KOPT-K1 (cell line): ENCODE data around the gene BMF.

Source experiments
- H3K27ac ChIP-seq: fragments of 200-600 bp; sonication (generic); 2 replicates; pipeline ENCODE4 v1.5.1; 2016; ENCODE audit warnings: antibody characterized with exemption, mild to moderate bottlenecking, low read depth, low read length; ENCODE audit not compliant: poor library complexity, severe bottlenecking
- H3K36me3 ChIP-seq: fragments of 200-600 bp; sonication (generic); 2 replicates; pipeline ENCODE4 v1.5.1; 2017; ENCODE audit warnings: antibody characterized with exemption, mild to moderate bottlenecking, low read length, moderate library complexity; ENCODE audit not compliant: insufficient read depth
- H3K9me3 ChIP-seq: fragments of 200-600 bp; sonication (generic); 2 replicates; pipeline ENCODE4 v1.5.1; 2017; ENCODE audit warnings: antibody characterized with exemption, low read length, mild to moderate bottlenecking; ENCODE audit not compliant: insufficient read depth, poor library complexity, severe bottlenecking

Gene BMF

DNA sequence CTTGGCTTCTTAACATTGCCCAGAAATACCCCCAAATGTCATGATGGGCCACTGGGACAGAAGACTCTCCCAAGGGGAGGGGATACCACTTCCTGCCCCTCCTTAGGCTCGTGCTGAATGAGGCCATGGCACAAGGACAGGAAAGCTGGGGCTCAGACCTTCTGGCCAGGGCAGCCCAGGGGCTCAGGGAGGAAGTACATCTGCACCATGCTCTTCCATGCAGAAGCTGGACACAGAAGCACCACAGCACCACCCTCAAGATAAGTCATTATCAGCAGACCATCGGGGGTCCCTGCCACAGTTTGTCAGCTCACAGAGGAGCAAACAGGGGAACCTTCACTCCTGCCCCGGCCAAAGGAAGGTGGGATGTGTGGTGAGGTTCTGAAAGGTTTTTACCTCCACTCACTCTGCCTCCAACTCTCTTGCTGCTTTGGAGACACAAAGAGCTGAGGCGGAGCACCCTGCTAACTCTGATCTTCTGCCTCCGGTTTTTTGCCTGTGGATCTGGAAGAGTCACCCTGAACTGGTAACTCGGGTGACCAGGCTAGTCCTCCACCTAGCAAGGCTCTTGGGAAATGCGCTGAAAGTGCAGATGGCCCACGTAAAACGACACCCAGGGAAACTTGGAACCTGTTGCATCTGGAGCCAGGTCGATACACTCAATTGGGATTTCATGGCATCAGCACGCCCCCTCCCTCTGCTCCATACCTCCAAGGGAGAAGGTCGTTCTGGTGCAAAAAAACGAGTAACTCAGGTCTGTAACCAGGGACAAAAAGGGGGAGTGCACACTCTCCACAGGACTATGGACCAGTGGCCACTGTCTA, 8.3 kb downstream of the BMF start:
- Histone ChIP-seq H3K36me3 (no peaks in the 10 kb centered on the region), H3K9me3 (no peaks in the 10 kb centered on the region), H3K27ac (peak overlapping the region; percentile 54)

GRCh38 chr15:40098489-40099261, 10.0 kb downstream of the BMF start:
- Histone ChIP-seq H3K36me3 (no peaks in the 10 kb centered on the region), H3K27ac (peak overlapping the region; percentile 71), H3K9me3 (no peaks in the 10 kb centered on the region)

GRCh38 chr15:40097968-40098476, 10.7 kb downstream of the BMF start:
- Histone ChIP-seq H3K9me3 (no peaks in the 10 kb centered on the region), H3K36me3 (no peaks in the 10 kb centered on the region), H3K27ac (peak overlapping the region; percentile 71)

DNA sequence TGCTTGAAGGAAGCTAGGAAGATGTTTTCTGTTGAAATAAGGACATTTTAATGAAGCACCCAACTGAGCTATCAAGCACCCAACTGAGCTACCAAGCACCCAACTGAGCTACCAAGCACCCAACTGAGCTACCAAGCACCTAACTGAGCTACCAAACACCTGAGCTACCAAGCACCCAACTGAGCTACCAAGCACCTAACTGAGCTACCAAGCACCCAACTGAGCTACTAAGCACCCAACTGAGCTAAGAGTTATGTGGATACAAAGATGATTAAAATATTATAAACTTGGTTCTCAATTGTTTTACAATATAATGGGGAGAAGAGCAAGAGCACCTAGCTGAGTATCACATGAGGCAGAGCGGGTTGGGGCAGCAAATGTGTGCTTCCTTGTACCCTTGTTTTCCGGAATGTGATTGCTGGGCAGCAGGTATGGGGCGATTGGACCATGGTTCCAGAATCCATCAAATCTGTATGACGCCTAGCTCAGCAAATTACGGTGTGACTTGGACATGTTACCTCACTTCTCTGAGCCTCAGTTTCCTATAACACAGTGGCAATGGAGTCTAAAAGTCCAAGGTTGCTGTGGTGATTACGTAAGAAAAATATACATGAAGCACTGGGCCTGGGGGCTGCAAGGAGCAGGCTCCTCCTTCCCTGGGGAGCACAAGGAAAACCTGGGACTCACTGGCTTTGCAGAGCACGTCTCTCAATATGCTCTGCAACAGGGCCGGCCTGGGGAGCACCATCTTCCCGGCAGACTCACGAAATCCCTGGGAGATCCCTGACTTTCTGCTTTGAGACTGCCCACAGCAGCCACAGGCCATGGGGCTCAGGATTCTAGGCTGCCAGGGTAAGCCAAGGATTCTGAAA, 11.3 kb downstream of the BMF start:
- Histone ChIP-seq H3K27ac (peak overlapping the region; percentile 71), H3K9me3 (no peaks in the 10 kb centered on the region), H3K36me3 (no peaks in the 10 kb centered on the region)

- H3K27ac ChIP-seq, result peak overlapping the region; percentile 8
- no peaks in the 10 kb centered on the region for H3K9me3 ChIP-seq
- H3K36me3 ChIP-seq, result no peaks in the 10 kb centered on the region
Observed at GRCh38 chr15:40096094-40096891, 12.4 kb downstream of the BMF start.

GRCh38 chr15:40095371-40096093, 13.1 kb downstream of the BMF start:
- Histone ChIP-seq H3K27ac (peak overlapping the region; percentile 9), H3K9me3 (no peaks in the 10 kb centered on the region), H3K36me3 (no peaks in the 10 kb centered on the region)

GRCh38 chr15:40094156-40094555, 14.5 kb downstream of the BMF start:
- no peak overlapping the region for H3K27ac ChIP-seq

GRCh38 chr15:40092979-40093869, 15.5 kb downstream of the BMF start:
- H3K9me3 ChIP-seq, result no peaks in the 10 kb centered on the region
- no peaks in the 10 kb centered on the region for H3K36me3 ChIP-seq
- no peak overlapping the region for H3K27ac ChIP-seq

More at GRCh38 chr15:40094156-40094555, 14.5 kb downstream of the BMF start:
- Histone ChIP-seq H3K36me3 (no peaks in the 10 kb centered on the region), H3K9me3 (no peaks in the 10 kb centered on the region)

- Histone ChIP-seq H3K9me3 (no peaks in the 10 kb centered on the region), H3K27ac (no peak overlapping the region), H3K36me3 (no peaks in the 10 kb centered on the region)
Observed at GRCh38 chr15:40092256-40092978, 16.3 kb downstream of the BMF start.

DNA sequence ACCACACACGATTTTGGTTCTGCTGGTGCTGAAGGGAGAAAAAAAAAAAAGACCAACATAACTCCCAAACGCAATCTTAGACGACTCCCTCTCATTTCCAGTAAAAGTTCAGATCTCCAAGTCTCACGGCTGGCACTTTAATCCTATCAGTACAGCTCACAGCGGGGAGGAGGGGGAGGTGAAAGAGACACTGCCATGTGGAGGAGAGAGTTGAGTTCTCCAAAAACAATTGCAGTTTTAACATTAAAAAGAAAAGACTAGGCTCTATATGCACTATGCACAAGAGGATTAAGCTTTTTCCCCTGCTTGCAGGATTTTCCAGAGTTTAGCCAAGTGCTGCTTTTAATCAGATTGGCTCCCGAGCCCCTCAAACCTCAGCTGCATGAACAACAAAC, 16.8 kb downstream of the BMF start:
- Histone ChIP-seq H3K36me3 (no peaks in the 10 kb centered on the region), H3K9me3 (no peaks in the 10 kb centered on the region), H3K27ac (no peak overlapping the region)

DNA sequence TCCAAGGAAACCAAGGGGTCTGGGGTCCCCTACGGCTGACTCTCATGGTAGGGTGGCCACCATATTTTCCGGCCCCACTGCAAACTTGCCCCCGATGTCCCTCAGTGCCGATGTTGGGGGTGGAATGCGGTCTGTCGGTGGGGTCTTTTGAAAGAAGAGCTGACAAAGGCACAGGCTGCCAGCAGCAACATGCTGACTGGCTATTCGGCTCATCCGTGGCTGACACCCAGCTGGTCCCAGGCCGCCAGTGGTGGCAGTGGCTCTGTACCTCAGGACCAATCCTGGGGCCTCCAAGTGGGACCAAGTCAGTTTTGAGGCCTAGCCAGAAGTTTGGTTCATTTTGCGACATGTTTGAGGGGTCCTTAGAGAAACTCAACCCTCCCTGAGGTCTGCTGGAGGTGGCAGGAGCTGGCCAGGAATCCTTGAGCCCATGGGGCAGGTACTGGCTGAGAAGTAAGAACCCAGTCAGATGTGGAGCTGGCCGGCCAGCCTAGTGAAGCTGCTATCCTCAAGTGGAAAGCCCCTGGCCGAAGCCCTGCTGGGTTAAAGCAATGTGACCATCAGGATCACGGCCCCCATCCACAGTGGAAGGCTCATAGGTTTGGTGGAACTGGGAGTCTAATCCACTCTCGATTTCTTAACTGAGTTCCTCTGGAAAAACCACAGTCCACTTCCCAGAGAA, 17.8 kb downstream of the BMF start:
- H3K27ac ChIP-seq, result no peak overlapping the region
- no peaks in the 10 kb centered on the region for H3K9me3 ChIP-seq
- no peaks in the 10 kb centered on the region for H3K36me3 ChIP-seq
